GM19043 (cell line): ENCODE results near the gene RAET1G.

Experiments
- ATAC-seq: cut with Tn5 transposase; IDR thresholded peaks from one replicate; pipeline ENCODE4 v1.9.1; 2021; ENCODE audit warnings: low read depth; ENCODE audit not compliant: unreplicated experiment

RAET1G gene

GRCh38 chr6:149872233-149872632 lies 50.7 kb downstream of the RAET1G start:
- no peak for ATAC-seq

GRCh38 chr6:149871182-149871581 lies 51.7 kb downstream of the RAET1G start:
- no peak for ATAC-seq

GRCh38 chr6:149869275-149869892 lies 53.5 kb downstream of the RAET1G start:
- no peak for ATAC-seq

GRCh38 chr6:149867876-149868640 lies 54.9 kb downstream of the RAET1G start:
- no peak for ATAC-seq
